Measurements from ENCODE around the gene TCIRG1.

Gene TCIRG1

GRCh38 chr11:68004551-68005335, 34.1 kb upstream of the TCIRG1 start:
- in situ Hi-C loops (cut with MboI; ENCODE audit: low sequenced_read_pairs): no loop called here

- in situ Hi-C loops (cut with MboI; ENCODE audit: low sequenced_read_pairs): no loop called here
These were observed 32.1 kb upstream of the TCIRG1 start for GRCh38 chr11:68006606-68007166.

GRCh38 chr11:68007498-68008380, 31.1 kb upstream of the TCIRG1 start:
- in situ Hi-C loops (cut with MboI; ENCODE audit: low sequenced_read_pairs): no loop called here

GRCh38 chr11:68008381-68009337, 30.2 kb upstream of the TCIRG1 start:
- in situ Hi-C loops (cut with MboI; ENCODE audit: low sequenced_read_pairs): no loop called here

- in situ Hi-C loops (cut with MboI; ENCODE audit: low sequenced_read_pairs): no loop called here
These were observed 29.3 kb upstream of the TCIRG1 start for GRCh38 chr11:68009391-68010089.

GRCh38 chr11:68010090-68011041, 28.5 kb upstream of the TCIRG1 start, which contains the start of gene ALDH3B1:
ALDH3B1 (plus strand) TSS chr11:68010327; CDS start chr11:68015298, 4,971 bp downstream.
- in situ Hi-C loops (cut with MboI; ENCODE audit: low sequenced_read_pairs): no loop called here

- in situ Hi-C loops (cut with MboI; ENCODE audit: low sequenced_read_pairs): no loop called here
These were observed 27.5 kb upstream of the TCIRG1 start for GRCh38 chr11:68011051-68011943.

GRCh38 chr11:68012044-68012842, 26.6 kb upstream of the TCIRG1 start:
- in situ Hi-C loops (cut with MboI; ENCODE audit: low sequenced_read_pairs): no loop called here

GRCh38 chr11:68012843-68013610, 25.8 kb upstream of the TCIRG1 start:
- in situ Hi-C loops (cut with MboI; ENCODE audit: low sequenced_read_pairs): no loop called here

GRCh38 chr11:68013611-68014156, 25.1 kb upstream of the TCIRG1 start:
- in situ Hi-C loops (cut with MboI; ENCODE audit: low sequenced_read_pairs): no loop called here

- in situ Hi-C loops (cut with MboI; ENCODE audit: low sequenced_read_pairs): no loop called here
These were observed 24.5 kb upstream of the TCIRG1 start for GRCh38 chr11:68014157-68014946.

GRCh38 chr11:68014947-68015447, 23.8 kb upstream of the TCIRG1 start:
- in situ Hi-C loops (cut with MboI; ENCODE audit: low sequenced_read_pairs): no loop called here

GRCh38 chr11:68015467-68015866, 23.4 kb upstream of the TCIRG1 start:
- in situ Hi-C loops (cut with MboI; ENCODE audit: low sequenced_read_pairs): no loop called here

GRCh38 chr11:68016161-68016903, 22.5 kb upstream of the TCIRG1 start:
- in situ Hi-C loops (cut with MboI; ENCODE audit: low sequenced_read_pairs): no loop called here

All from hTERT RPE-1 (cell line).